ENCODE results near the gene ELMO1.

ELMO1 gene

DNA sequence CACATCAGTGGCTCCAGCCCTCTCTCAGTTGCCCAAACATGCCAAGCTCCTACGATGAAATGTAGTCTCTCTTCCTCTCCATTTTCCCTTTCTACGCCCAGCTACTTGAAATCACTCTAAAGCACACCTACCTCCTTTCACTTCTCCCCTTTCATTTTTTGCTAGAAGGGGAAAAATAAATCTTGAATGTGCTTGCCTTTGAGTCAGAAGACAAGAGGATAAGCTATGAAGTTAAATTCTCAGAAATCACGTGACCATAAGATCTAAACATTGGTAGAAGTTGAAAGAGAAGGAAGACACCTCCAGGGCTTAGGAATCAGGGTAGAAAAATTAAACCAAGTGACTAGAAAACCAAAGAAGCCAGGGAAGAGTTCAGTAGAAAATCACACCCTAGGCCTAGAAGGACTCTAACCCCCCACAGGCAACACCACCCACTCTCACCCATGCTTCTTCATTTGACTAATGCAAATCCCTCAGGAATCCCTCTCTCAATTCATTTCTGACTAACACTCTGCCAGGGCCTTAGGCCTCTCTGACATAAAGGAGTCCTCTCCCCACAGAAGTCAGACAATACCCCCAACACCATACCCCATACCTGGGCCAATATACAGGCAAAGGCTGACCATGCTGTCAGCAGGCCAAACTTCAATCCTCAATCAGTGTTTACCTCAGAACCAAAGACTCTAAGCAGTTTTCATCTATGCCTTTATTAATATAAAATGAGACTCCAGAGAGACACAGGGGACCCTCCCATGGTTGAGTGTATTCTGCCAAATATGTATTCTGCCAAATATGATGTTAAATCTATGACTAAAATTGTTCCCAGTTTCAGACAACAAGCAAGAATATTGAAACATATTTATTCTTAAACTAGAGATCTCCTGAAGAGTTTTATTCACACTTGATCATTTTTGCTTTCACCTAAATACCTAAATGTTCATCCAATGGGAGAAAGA is 84.8 kb downstream of the ELMO1 start:
- no peak for DNase-seq

DNA sequence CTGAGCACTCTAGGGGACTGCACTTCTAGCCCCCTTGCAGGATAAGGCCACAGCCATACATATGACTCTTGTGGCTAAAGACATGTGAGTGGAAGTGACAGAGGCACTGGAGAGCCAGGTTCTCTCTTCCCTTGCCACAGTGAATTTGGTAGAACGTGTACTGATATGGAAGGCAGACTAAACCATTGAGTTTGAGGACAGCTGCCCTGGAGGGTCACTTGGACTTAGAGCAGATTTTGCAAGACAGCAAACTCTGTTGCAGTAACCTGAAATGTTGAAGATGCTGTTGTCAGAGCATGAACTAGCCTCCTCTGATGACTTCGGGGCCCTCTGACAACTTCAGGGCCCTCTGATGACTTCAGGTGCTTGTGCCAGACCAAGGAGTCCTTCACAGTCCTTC is 85.9 kb downstream of the ELMO1 start:
- no peak for DNase-seq

DNA sequence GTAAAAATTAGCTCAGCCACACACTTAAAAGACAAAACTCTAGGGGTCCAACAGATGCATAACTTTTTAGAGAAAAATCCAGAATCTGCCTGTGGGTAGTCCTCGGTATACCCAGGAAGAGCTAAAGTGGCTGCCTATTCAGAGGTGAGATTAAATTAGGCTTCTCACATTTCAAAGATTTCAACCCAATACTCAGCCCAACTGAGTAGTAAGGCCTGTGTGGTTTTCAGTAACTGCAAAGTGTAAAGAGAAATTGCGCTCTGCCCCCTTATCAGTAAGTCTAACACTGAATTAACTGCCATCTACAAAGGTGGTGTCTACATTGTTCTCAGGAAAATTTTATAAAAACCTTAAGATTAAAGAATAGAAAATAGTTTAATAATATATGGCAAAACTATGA is 88.2 kb downstream of the ELMO1 start:
- DNase-seq, result no peak

DNA sequence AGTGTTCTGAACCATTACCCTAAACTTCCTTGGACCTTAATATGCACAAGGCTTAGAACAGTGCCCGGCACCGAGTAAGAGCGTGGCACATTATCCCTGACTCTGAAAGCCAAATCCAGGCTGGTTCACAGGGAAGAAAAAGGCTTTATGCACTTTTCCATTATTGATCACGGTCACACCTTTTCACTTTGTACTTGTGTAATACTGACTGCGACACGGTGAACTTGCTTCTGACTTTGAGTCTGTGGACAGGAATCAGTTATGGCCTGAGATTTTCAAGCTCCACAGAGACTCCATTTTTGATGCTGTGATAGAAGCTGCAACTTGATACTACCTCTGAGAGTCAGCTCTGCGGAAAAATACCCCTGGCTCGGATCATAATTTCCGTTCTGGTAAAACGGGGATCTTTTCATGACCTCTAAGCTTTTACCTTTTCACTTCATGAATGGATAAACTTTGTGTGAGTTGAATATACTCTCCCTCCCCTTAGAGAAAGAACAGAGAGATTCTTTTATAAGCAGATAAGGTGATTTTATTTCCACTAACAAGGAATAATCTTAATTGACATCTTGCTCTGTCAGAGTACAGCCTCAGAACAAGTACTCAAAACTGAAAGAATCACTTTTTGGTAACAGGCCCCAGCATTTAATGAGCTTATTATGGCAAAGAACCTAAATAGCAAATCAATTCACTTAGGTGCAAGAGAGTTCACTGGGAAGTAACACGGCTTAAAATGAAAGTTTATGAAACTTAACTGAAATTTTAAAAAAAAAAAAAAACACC is 88.8 kb downstream of the ELMO1 start:
- peak; percentile 19 for DNase-seq

DNA sequence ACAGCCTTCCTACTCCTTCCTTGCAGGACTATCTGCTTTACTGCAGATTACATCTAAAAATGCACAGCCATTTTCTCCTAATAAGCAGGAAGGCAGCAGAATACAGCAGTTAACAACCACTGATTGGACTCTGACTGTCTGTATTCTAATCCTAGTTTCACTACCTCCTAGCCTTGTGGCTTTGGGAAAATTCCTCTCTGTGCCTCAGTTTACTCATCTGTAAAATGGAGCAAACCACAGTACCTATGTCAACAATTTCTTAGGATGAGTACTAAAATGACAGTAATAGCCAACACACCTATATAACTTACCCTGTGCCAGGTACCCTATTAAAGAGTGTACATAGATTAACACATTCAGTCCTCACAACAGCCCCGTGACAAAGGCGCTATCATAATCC is 89.5 kb downstream of the ELMO1 start:
- no peak for DNase-seq

DNA sequence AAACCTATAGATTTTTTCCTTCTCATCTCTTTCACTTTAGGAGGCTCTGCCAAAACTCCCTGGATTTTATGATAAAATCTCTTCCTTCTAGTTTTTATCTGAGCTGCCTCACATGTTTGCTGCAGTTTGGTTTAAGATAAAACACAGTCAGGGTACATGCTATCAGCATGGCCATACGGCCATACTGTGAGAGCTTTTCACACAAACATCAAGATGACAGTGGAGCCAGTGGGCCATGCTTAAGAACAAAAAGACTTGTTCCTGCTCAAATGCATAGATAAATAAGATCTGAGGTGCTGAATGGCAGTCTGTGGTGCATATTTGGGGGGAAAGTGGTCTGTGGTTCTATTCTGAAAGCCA is 91.0 kb downstream of the ELMO1 start:
- no peak for DNase-seq

DNA sequence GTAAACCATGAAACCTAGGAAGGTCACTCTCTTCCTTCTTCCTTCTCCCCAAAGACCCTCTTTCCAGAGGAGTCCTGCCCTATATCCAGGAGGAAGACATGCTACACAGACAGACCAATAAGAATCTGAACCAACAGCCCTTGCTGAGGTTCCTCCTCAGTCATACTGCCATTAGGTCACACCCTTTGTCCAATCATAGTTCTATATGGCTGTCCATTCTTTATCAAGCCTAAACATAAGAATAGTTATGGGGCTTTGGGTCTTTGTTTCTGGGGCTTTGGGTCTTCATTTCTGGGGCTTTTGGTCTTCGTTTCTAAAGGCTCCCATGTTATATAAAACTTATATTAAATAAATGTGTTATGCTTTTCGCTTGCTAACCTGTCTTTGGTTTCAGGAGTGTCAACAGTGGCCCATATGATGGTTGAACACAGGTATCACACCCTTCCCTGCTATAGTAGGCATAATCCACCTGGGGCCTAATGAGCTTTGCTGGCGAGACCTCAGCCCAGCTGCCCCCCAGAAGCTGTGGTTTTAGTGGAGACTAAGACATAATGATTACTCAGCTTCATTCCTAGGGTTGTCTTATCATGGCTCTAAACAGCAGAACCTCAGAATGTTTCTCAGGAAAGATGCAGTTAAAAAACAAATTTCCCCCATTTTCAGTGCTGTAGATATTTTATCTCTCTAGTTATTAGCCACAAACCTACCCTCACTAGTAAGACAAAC is 91.6 kb downstream of the ELMO1 start:
- no peak for DNase-seq

DNA sequence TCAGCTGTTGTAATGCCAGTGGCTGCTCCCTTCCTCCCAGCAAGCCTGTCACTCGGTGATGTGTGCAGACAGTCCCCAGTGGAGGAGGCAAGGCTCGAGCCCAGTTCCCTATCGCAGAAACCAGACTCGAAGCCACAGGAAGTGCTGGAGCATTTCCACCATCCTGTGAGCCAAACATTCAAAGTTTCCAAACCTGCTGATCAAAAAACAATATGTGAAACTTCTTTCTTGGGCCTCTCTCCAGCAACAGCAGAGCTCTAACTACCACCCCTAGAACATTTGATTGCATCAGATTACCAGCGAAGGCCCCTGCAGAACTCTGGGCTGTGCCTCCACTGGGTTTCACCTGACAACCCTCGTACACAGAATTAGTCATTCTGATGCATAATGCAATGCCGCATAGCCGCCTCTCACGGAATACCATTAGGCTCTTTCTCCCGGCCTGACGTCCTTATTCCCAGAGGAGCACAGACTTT is 94.0 kb downstream of the ELMO1 start:
- no peak for DNase-seq

DNA sequence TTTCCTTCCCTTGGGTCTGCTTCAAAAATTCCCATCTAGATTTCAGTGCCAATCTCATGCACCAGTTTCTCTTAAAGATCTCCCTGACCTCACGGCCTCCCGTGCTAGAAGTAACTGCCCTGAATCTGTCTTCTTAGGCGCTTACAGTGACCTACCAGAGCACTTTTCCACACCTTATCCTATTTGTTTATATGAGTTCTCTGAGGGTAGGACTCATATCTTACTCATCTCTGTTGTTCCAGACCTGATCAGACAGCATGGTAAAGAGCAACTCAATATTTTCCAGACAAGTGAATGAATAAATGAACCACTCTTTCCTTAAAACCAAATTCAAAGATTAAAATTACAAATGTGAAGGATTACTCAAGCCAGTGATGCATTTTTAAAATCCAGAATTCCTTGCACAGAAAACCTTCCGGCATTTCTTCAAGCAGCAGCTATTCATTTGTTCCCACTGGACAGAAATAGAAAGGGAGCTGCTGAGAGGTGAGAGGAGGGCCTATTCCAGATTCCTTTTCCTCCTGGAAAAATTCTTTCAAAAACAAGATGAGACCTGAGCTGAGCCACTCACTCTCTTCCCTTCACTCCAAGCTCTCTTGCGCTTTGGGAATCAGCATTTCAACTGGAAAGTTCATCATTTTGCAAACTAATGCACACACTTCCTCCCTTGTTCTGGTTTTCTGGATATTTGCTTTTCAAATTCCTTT is 94.6 kb downstream of the ELMO1 start:
- DNase-seq, result no peak

DNA sequence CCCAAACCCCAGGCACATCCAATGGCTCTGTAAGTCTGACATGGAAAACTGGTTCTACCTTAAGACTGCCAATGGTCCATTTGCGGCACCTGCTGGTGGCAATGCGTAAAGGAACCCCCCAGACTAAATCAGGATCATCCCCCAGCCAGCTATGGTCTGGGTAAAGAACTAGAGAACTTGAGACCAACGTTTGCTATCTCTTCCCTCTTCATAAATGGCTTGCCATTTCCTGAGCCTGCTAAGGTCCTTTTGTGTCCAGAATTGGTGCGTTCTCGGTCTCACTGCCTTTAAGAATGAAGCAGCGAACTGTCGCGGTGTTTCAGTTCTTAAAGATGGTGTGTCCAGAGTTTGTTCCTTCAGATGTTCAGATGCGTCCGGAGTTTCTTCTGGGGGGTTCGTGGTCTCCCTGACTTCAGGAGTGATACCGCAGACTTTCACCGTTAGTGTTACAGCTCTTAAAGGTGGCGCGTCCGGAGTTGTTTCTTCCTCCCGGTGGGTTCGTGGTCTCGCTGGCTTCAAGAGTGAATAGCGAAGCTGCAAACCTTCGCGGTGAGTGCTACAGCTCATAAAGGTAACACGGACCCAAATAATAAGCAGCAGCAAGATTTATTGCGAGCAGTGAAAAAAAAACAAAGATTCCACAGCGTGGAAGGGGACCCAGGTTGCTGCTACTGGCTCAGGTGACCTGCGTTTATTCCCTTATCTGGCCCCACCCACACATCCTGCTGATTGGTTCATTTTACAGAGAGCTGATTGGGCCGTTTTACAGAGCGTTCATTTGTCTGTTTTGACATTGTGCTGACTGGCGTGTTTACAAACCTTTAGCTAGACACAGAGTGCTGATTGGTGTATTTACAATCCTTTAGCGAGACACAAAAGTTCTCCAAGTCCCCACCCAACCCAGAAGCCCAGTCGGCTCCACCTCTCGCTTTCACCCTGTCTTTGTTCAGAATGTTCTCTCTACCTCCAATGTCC is 95.4 kb downstream of the ELMO1 start:
- no peak for DNase-seq

DNA sequence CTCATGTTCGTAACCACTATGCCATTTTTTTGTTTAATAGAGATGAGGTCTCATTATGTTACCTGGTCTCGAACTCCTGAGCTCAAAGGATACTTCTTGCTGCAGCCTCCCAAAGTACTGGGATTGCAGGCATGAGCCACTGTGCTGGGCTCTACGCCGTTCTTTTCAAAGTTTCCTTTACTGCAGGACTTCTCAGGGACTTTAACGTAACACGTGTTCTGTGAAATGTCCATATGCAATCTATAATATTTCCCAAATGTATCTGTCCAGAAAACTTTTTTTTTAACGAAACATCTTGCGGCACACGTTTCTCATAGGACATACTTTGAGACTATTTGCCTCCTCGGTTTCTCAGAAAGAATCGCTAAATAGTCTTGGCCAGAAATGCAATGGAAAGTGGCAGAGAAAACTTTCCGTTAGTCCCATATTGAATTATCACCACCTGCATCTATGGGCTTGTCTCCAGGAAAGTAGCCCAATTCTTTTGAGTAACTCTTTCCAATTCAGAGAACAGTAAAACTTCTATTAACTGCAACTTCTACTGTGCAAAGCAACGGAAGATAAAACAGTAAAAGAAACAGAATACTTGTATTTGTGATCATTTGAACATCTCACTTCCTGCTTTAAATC is 96.3 kb downstream of the ELMO1 start:
- DNase-seq, result no peak

DNA sequence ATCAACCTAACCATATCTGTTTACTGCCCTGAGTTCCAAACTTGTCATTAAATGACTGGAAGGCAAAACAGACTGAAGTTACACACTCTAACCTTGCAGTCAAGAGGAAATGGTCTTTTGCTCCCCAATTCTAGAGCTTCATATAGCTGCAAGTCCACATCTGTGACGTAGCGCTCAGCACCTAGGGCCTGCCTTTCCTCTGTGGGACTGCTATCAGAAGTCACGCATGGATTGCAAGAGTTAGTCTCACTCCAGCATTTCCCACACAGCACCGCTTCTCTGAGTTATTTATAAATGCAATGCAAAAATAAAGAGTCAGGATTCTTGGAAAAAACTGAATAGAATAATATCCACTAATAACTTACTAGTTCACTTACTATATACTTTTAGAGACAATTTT is 96.9 kb downstream of the ELMO1 start:
- no peak for DNase-seq

DNA sequence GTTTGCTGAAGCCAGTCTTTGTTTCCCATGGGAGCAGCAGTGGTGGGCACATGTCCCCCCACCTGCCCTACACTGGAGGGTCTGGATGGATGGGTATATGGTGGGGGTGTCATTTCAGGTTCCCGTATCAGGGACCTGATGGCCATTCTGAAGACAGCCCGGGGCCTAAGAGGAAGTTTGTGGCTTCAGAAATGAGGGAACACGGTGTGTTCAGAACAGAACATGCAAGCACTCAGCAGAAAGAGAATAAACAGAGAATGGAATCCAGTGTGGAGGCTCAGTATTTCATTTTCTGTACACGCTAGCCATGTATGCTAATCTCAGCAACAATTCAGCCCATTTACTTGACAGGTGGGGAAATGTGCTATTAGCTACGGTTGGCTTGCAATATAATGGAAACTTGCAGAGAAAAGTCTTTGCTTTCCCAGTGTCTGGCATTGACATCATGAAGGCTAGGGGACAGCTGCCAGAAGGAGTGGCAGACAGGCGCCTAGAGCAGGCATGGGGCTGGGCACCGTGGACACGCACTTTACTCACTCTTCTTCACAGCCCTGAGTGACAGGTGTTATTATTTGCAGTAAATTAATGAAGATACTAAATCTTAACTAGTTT is 98.6 kb downstream of the ELMO1 start:
- DNase-seq, result no peak

DNA sequence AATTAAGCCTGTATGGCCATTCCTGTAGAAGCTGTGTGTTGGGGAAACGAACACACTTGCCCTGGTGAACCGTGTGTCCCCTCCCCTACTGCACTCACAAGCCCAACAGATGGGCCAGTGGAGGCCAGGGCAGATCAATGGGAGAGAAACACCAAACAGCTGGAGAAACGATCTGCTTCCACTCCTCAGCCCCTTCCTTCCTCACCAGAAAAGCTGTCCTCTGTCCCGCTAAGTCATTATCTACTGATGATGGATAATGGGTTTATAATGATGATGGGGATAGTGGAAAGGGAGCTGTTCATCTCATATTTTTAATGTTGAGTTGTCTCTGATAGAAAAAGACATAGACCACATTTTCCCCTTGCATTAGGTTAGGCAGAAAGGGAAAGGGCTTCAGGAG is 99.7 kb downstream of the ELMO1 start:
- no peak for DNase-seq

DNA sequence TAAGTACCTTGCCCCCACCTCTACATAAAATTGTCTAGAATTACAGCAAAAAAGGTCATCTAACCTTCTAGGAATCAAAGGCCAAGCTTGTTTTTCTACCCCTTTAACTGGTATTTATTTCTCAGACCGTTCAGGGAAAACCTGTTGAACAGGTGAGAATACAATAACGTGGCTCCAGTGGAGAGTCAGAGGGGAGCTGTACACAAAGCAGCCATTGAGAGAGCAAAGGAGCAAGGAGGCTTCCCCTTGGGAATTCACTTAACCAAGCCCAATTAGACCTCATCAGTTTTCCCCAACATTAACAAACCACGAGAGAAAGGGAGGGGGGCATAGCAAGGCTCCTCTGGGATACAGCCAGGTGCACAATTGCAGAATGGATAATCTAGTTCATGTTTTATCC is 101.9 kb downstream of the ELMO1 start:
- no peak for DNase-seq

DNA sequence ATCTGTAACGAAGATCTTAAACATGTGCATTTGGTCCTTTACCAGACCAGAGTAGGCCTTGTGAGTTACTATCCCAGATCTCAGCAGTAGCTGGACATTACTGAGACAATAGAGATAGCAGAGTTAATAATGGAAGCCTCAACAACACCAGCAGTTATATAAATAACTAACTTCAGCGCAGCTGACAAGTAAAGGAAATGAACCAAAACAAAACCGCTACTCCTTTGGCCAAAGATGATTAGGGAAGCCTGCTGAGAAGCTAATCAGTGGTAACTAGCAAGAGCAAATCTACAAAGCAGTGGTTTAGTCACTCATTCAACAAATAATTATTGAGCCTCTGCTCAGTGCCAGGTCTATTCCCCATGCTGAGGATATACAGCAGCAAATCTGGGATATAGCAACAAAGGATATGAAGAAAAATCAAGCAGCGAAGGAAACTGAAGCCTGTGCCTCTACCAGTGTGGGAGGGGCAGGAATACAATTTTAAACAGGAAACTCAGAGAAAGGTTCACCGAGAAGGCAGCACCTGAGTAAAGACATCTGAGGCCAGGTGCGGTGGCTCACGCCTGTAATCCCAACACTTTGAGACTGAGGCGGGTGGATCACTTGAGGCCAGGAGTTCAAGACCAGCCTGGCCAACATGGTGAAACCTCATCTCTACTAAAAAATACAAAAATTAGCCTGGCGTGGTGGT is 103.6 kb downstream of the ELMO1 start:
- no peak for DNase-seq

DNA sequence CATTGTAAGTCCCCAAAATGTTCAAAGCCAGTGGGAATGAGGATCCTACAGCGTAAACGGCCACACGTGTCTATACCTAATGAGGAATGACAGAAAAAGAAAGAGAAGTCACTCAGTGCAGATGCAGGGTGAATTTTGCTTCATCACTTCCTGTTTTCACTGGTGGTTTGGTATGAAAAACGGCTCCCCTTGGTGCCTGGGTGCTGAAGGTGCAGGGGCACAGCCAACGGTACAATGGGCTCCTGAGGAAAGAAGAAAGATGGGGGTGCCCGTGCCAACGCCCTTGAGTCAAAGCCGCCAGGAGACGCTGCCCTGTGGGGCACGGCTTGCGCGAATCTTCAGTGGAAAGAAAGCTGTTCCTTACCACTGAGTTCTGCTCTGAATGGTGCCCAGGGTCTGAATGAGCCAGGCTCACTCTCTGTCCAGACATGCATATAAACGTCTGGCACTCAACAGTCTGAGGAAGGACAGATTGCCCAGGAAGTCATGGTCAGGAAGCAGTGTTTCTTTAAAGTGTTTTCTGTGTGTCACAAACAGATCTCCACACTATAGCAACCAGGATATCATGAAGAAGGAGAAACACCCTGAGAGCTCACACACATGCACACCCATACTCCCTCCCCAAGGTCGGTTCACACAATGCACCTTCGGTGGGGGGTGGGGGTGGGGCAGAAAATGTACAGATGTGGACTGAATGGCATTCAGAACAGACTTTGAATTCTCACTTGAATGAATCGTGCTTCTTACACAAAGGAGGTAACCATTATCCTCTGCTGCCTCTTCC is 105.8 kb downstream of the ELMO1 start:
- DNase-seq, result no peak

DNA sequence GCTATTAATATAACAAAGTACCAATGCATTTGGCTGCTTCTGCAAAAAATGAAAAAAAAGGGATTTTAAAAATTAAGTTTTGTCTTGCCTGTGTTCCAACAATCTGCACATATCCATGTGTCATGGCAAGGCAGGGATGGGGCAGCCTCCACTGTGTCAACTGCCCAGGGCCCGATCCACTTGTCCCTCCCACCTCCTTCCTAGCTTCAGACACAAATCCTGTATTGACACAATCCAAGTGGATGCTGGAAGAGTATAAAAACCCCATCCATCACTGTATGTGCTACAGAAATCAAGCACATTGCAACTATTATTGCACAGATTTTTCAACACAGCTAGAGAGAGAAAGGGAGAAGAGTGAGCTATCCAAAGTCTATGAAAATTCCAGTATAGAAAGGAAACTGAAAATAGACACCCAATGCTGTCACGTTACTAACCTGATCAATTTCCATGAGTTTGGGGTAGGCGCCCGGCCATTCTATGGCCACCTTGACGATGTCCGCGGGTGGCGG is 106.4 kb downstream of the ELMO1 start:
- DNase-seq, result no peak

Data from NCI-H2171 (cell line).